GM12878 (cell line): ENCODE data around the gene CES4A. TPM values are rescaled to one million over a fixed set of nuclear protein-coding genes. Genes with fewer than 3 reads are reported as not detected.

Source experiments
- ATAC-seq: fragments of 200-7000 bp; cut with Tn5 transposase; 3 replicates; pipeline ENCODE4 v1.9.1; 2020; ENCODE audit warnings: mild to moderate bottlenecking, moderate library complexity
- BruUV-seq: library from RNA; stranded (reverse); fragments of 400-500 nt; replicated peaks from 2 replicates; lab custom pipeline; 2021; lab: Mats Ljungman, UMichigan
- CTCF ChIA-PET: fragments of 300-600 bp; sonication (Branson Sonifier 250); formaldehyde crosslinking; extraction: SDS; loops from one replicate; lab custom pipeline; 2021; ENCODE audit warnings: inconsistent platforms; lab: Yijun Ruan, JAX
- POLR2A ChIA-PET: fragments of 350-600 bp; formaldehyde crosslinking; extraction: SDS; loops from one replicate; lab custom pipeline; 2021; ENCODE audit warnings: inconsistent platforms; lab: Charles Lee
- RAD21 ChIA-PET: fragments of 300-600 bp; sonication (Branson Sonifier 250); formaldehyde crosslinking; loops from one replicate; lab custom pipeline; 2023; ENCODE audit warnings: antibody characterized with exemption; ENCODE audit not compliant: unreplicated experiment; lab: Charles Lee
- SMC1A ChIA-PET: fragments of 300-600 bp; sonication (Branson Sonifier 250); formaldehyde crosslinking; loops from one replicate; lab custom pipeline; 2023; ENCODE audit not compliant: unreplicated experiment, uncharacterized antibody; lab: Charles Lee
- DNase-seq: peaks from one replicate; pipeline ENCODE4 v3.0.0-alpha.2; 2011; ENCODE audit warnings: low read depth, low spot score
- FAIRE-seq: peaks from 3 replicates; lab custom pipeline; 2011; peaks lifted over from hg19 to GRCh38; lab: Jason Lieb, UNC
- H2AFZ ChIP-seq: 2 replicates; pipeline ENCODE4 v1.6.0; 2011; ENCODE audit warnings: low read depth, low read length, control low read depth; ENCODE audit not compliant: control insufficient read depth
- H3K27ac ChIP-seq: 2 replicates; pipeline ENCODE4 v1.5.1; 2011; ENCODE audit warnings: control low read depth; ENCODE audit not compliant: control insufficient read depth, insufficient read depth
- H3K27me3 ChIP-seq, 2 experiments: replicated peaks in 1 of 2; 2 replicates each; pipeline versions ENCODE4 v1.6.0 to v1.6.1; 2011; ENCODE audit warnings: low read length in 1 of 2; ENCODE audit not compliant: control insufficient read depth in 2 of 2, insufficient read depth in 2 of 2
- H3K36me3 ChIP-seq, 2 experiments: 2 replicates each; pipeline ENCODE4 v1.5.1; 2011; ENCODE audit warnings: low read length in 1 of 2; ENCODE audit not compliant: control insufficient read depth in 2 of 2, insufficient read depth in 2 of 2
- H3K4me1 ChIP-seq: 2 replicates; pipeline ENCODE4 v1.6.1; 2011; ENCODE audit warnings: mild to moderate bottlenecking, low read length, moderate library complexity, mixed read lengths; ENCODE audit not compliant: control insufficient read depth, insufficient read depth
- H3K4me2 ChIP-seq: 2 replicates; pipeline ENCODE4 v1.6.0; 2011; ENCODE audit warnings: control low read depth; ENCODE audit not compliant: control insufficient read depth, insufficient read depth
- H3K4me3 ChIP-seq: fragments of 200-600 bp; sonication (generic); 2 replicates; pipeline ENCODE4 v1.5.1; 2016
- H3K79me2 ChIP-seq: 2 replicates; pipeline ENCODE4 v1.6.0; 2011; ENCODE audit warnings: low read length; ENCODE audit not compliant: control insufficient read depth, insufficient read depth
- H3K9ac ChIP-seq: 2 replicates; pipeline ENCODE4 v1.8.0; 2011; ENCODE audit warnings: low read length, control low read depth, mixed read lengths; ENCODE audit not compliant: control insufficient read depth, insufficient read depth
- H3K9me3 ChIP-seq: replicated peaks from 3 replicates; pipeline ENCODE4 v1.5.1; 2011; ENCODE audit warnings: mild to moderate bottlenecking, low read length; ENCODE audit not compliant: control insufficient read depth, insufficient read depth
- H4K20me1 ChIP-seq: 2 replicates; pipeline ENCODE4 v1.6.0; 2011; ENCODE audit not compliant: control insufficient read depth, insufficient read depth
- BRCA1 ChIP-seq: IDR thresholded peaks from 2 replicates; pipeline ENCODE4 v1.6.1; 2011; ENCODE audit warnings: low read depth, low read length, improper control_type of control experiment
- DPF2 ChIP-seq: fragments of 450-650 bp; IDR thresholded peaks from 2 replicates; pipeline ENCODE4 v1.6.1; 2017; ENCODE audit warnings: mild to moderate bottlenecking
- EED ChIP-seq: sonication (generic); IDR thresholded peaks from 2 replicates; pipeline ENCODE4 v1.6.1; 2016; ENCODE audit warnings: antibody characterized with exemption, low read depth
- JUND ChIP-seq: IDR thresholded peaks from 2 replicates; pipeline ENCODE4 v1.6.1; 2012; ENCODE audit warnings: low read depth, mild to moderate bottlenecking, low read length, improper control_type of control experiment, moderate library complexity
- NR2C1 ChIP-seq: fragments of 450-650 bp; IDR thresholded peaks from 2 replicates; pipeline ENCODE4 v1.6.1; 2017; ENCODE audit warnings: antibody characterized with exemption, mild to moderate bottlenecking, moderate library complexity
- TCF12 ChIP-seq: IDR thresholded peaks from 2 replicates; pipeline ENCODE4 v1.6.1; 2011; ENCODE audit warnings: low read depth, mild to moderate bottlenecking, low read length
- WGBS: methylation state at CpG from one replicate; pipeline ENCODE4 v1.1.6; 2016; ENCODE audit warnings: low lambda C conversion rate; ENCODE audit not compliant: insufficient replicate concordance, insufficient coverage; ENCODE audit errors: missing lambda C conversion rate; 5-methylcytosine and 5-hydroxymethylcytosine counted together
- in situ Hi-C: fragments of 300-500 bp; cut with MboI; formaldehyde crosslinking; loops from 9 replicates; pipeline ENCODE4 v1.14.3; 2018; ENCODE audit warnings: mixed read lengths
- intact Hi-C: fragments of 100-400 bp; cut with micrococcal nuclease; formaldehyde crosslinking; loops from one replicate; pipeline ENCODE4 v1.14.2; 2022; ENCODE audit not compliant: unreplicated experiment
- polyA plus RNA-seq, 11 experiments: library from polyadenylated mRNA; depleted of rRNA in 4 of 11; unstranded in 6 of 11; stranded (reverse) in 5 of 11; fragments of >200 nt; fragmentation: Nextera tagmentation in 4 of 11; fragmentation: Illumina TruSeq in 1 of 11; extraction: Ambion mirVana in 4 of 11; extraction: Trizol in 1 of 11; gene quantifications; 1 replicate in 1 of 11; 2 replicates in 10 of 11; pipeline versions ENCODE4 v1.2.1 to v1.2.3, GENCODE V29; 2011 to 2016; ENCODE audit warnings: inconsistent platforms in 2 of 11, missing spikeins in 2 of 11, low read depth in 1 of 11
- total RNA-seq, 4 experiments: library from RNA; depleted of rRNA in 3 of 4; stranded (reverse); fragments of >200 nt in 3 of 4; fragmentation: Illumina TruSeq in 1 of 4; extraction: Trizol in 1 of 4; gene quantifications; 2 replicates each; pipeline versions ENCODE4 v1.2.1 to v1.2.3, GENCODE V29; 2013 to 2021
- TF ChIP-seq, protein P1 (sequence below): IDR thresholded peaks from 2 replicates; pipeline ENCODE4 v1.6.1; 2011; ENCODE audit warnings: low read depth, low read length, improper control_type of control experiment, borderline replicate concordance
- TF ChIP-seq, protein P2 (sequence below): IDR thresholded peaks from 2 replicates; pipeline ENCODE4 v1.6.1; 2011; ENCODE audit warnings: low read depth, mild to moderate bottlenecking, low read length, moderate library complexity, borderline replicate concordance; ENCODE audit errors: extremely low read depth
- TF ChIP-seq, protein P3 (sequence below): fragments of 450-650 bp; IDR thresholded peaks from 2 replicates; pipeline ENCODE4 v1.6.1; 2017; ENCODE audit warnings: antibody characterized with exemption, mild to moderate bottlenecking, moderate library complexity
- TF ChIP-seq, protein P4 (sequence below), 3 experiments: IDR thresholded peaks in 2 of 3; conservative IDR thresholded peaks in 1 of 3; 2 replicates each; pipeline ENCODE4 v1.5.1; 2011; ENCODE audit warnings: low read depth in 3 of 3, low read length in 3 of 3, mild to moderate bottlenecking in 3 of 3, control low read depth in 2 of 3, moderate library complexity in 2 of 3, inconsistent platforms in 1 of 3, mixed read lengths in 1 of 3; ENCODE audit not compliant: control insufficient read depth in 2 of 3, insufficient read depth in 1 of 3; ENCODE audit errors: extremely low read depth in 1 of 3
- TF ChIP-seq, protein P5 (sequence below): fragments of 450-650 bp; IDR thresholded peaks from 2 replicates; pipeline ENCODE4 v1.6.1; 2018; ENCODE audit warnings: mild to moderate bottlenecking, low read depth, moderate library complexity; ENCODE audit not compliant: partially characterized antibody

CES4A gene
- total and polyA plus RNA-seq, 10 of the 15 experiments (the other 5 are each of a cell fraction or from before 2014, with no cell fraction given): 0.05 to 5.0 (median 2.1) TPM

DNA sequence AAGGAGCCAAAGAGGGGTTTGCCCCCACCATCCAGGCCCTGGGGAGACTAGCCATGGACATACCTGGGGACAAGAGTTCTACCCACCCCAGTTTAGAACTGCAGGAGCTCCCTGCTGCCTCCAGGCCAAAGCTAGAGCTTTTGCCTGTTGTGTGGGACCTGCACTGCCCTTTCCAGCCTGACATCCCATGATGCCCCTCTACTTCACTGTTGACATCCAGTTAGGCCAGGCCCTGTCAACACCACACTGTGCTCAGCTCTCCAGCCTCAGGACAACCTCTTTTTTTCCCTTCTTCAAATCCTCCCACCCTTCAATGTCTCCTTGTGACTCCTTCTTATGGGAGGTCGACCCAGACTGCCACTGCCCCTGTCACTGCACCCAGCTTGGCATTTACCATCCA is 20.8 kb downstream of the CES4A start:
- SMC1A ChIA-PET: no interaction called here
- TF ChIP-seq NR2C1 (no peak), EED (no peak), DPF2 (no peak), BRCA1 (no peak), JUND (no peak), TCF12 (no peak)
- TF ChIP-seq, protein P1, sequence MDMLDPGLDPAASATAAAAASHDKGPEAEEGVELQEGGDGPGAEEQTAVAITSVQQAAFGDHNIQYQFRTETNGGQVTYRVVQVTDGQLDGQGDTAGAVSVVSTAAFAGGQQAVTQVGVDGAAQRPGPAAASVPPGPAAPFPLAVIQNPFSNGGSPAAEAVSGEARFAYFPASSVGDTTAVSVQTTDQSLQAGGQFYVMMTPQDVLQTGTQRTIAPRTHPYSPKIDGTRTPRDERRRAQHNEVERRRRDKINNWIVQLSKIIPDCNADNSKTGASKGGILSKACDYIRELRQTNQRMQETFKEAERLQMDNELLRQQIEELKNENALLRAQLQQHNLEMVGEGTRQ: no peak
- TF ChIP-seq, protein P2, sequence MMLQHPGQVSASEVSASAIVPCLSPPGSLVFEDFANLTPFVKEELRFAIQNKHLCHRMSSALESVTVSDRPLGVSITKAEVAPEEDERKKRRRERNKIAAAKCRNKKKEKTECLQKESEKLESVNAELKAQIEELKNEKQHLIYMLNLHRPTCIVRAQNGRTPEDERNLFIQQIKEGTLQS: no peak
- TF ChIP-seq, protein P3, sequence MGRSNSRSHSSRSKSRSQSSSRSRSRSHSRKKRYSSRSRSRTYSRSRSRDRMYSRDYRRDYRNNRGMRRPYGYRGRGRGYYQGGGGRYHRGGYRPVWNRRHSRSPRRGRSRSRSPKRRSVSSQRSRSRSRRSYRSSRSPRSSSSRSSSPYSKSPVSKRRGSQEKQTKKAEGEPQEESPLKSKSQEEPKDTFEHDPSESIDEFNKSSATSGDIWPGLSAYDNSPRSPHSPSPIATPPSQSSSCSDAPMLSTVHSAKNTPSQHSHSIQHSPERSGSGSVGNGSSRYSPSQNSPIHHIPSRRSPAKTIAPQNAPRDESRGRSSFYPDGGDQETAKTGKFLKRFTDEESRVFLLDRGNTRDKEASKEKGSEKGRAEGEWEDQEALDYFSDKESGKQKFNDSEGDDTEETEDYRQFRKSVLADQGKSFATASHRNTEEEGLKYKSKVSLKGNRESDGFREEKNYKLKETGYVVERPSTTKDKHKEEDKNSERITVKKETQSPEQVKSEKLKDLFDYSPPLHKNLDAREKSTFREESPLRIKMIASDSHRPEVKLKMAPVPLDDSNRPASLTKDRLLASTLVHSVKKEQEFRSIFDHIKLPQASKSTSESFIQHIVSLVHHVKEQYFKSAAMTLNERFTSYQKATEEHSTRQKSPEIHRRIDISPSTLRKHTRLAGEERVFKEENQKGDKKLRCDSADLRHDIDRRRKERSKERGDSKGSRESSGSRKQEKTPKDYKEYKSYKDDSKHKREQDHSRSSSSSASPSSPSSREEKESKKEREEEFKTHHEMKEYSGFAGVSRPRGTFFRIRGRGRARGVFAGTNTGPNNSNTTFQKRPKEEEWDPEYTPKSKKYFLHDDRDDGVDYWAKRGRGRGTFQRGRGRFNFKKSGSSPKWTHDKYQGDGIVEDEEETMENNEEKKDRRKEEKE: no peak
- TF ChIP-seq, protein P4, sequence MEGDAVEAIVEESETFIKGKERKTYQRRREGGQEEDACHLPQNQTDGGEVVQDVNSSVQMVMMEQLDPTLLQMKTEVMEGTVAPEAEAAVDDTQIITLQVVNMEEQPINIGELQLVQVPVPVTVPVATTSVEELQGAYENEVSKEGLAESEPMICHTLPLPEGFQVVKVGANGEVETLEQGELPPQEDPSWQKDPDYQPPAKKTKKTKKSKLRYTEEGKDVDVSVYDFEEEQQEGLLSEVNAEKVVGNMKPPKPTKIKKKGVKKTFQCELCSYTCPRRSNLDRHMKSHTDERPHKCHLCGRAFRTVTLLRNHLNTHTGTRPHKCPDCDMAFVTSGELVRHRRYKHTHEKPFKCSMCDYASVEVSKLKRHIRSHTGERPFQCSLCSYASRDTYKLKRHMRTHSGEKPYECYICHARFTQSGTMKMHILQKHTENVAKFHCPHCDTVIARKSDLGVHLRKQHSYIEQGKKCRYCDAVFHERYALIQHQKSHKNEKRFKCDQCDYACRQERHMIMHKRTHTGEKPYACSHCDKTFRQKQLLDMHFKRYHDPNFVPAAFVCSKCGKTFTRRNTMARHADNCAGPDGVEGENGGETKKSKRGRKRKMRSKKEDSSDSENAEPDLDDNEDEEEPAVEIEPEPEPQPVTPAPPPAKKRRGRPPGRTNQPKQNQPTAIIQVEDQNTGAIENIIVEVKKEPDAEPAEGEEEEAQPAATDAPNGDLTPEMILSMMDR (IDR thresholded peaks at IDR 0.05 in 2 of 3, conservative IDR thresholded peaks at IDR 0.05 in 1 of 3; ENCODE audit: control insufficient read depth in 2 of 3, extremely low read depth in 1 of 3, insufficient read depth in 1 of 3, low read depth in 3 of 3, low read length in 3 of 3): no peak
- TF ChIP-seq, protein P5, sequence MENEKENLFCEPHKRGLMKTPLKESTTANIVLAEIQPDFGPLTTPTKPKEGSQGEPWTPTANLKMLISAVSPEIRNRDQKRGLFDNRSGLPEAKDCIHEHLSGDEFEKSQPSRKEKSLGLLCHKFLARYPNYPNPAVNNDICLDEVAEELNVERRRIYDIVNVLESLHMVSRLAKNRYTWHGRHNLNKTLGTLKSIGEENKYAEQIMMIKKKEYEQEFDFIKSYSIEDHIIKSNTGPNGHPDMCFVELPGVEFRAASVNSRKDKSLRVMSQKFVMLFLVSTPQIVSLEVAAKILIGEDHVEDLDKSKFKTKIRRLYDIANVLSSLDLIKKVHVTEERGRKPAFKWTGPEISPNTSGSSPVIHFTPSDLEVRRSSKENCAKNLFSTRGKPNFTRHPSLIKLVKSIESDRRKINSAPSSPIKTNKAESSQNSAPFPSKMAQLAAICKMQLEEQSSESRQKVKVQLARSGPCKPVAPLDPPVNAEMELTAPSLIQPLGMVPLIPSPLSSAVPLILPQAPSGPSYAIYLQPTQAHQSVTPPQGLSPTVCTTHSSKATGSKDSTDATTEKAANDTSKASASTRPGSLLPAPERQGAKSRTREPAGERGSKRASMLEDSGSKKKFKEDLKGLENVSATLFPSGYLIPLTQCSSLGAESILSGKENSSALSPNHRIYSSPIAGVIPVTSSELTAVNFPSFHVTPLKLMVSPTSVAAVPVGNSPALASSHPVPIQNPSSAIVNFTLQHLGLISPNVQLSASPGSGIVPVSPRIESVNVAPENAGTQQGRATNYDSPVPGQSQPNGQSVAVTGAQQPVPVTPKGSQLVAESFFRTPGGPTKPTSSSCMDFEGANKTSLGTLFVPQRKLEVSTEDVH: no peak
- TF ChIP-seq, all 136 proteins: peak for 0
- ChIA-PET POLR2A (no interaction called here), RAD21 (interaction anchor here (0.9 kb wide), 2 partner anchors 92 to 146 kb away, joined by 3 read pairs; no protein-coding TSS in a partner anchor), CTCF (no interaction called here)
- in situ Hi-C loops (no loop called here), intact Hi-C loops (no loop called here)
- Histone ChIP-seq H3K36me3 (no peaks in the 10 kb centered on the region), H3K4me1 (peaks cover 7% of the 10 kb centered on the region; the same call in 1 of the 2 replicates), H2AFZ (no peak overlapping the region), H3K4me2 (no peak overlapping the region), H4K20me1 (no peaks in the 10 kb centered on the region), H3K79me2 (no peaks in the 10 kb centered on the region), H3K4me3 (no peak overlapping the region), H3K27ac (no peak overlapping the region), H3K9me3 (no peaks in the 10 kb centered on the region), H3K9ac (no peak overlapping the region), H3K27me3 (peaks cover 0 to 2% of the 10 kb centered on the region in 2 experiments; a peak in 2 of 4 replicates)
- DNase-seq: no peak
- no peak for ATAC-seq
- no peak for FAIRE-seq
- BruUV-seq: no TSS peak
- WGBS: 12% methylated on average over 1 of the region's 1 CpG
